Lower leg skin (tissue), 4 donors: ENCODE measurements around the gene MTMR12. TPM values are rescaled to one million over a fixed set of nuclear protein-coding genes. Genes with fewer than 3 reads are reported as not detected.

Experiments used
- DNase-seq, 2 donors: peaks; one replicate each; pipeline ENCODE4 v3.0.0-alpha.2; 2019; ENCODE audit warnings: low spot score in 2 of 2
- H3K4me3 ChIP-seq: fragments of 200-600 bp; sonication (generic); 2 replicates; pipeline ENCODE4 v1.5.1; 2017; ENCODE audit warnings: mild to moderate bottlenecking, low read depth; ENCODE audit not compliant: poor library complexity, severe bottlenecking
- CTCF ChIP-seq, 3 donors: fragments of 450-650 bp; IDR thresholded peaks; one replicate each; pipeline ENCODE4 v1.5.1; 2016; ENCODE audit warnings: antibody characterized with exemption in 3 of 3, mild to moderate bottlenecking in 3 of 3, moderate library complexity in 2 of 3
- POLR2A ChIP-seq, 2 donors: fragments of 450-650 bp; IDR thresholded peaks; one replicate each; pipeline ENCODE4 v1.6.1; 2016 to 2017; ENCODE audit warnings: antibody characterized with exemption in 2 of 2, mild to moderate bottlenecking in 1 of 2, moderate library complexity in 1 of 2
- WGBS, 2 donors: methylation state at CpG; one replicate each; pipeline ENCODE4 v1.1.5; 2018; 5-methylcytosine and 5-hydroxymethylcytosine counted together
- intact Hi-C: fragments of 100-400 bp; cut with DNase I; formaldehyde crosslinking; loops from one replicate; pipeline ENCODE4 v1.15.0; 2023; ENCODE audit warnings: low total_unique reads
- total RNA-seq, 4 donors: library from RNA; depleted of rRNA; stranded (reverse); fragments of >200 nt; gene quantifications; one replicate each; pipeline ENCODE4 v1.1.0, GENCODE V29; 2016

The MTMR12 gene
- total RNA-seq, 4 donors from 2014 or later: 23.1 to 36.2 (median 33.4) TPM

- 55 to 69% methylated on average over 11 of the region's 11 CpGs for WGBS, 2 donors
- intact Hi-C loops: loop anchor here (10.0 kb wide), 1 partner anchor 96 kb away; no protein-coding TSS in a partner anchor
- DNase-seq: peak in 1 of 2 donors; percentile 48
- TF ChIP-seq POLR2A (IDR thresholded peaks at IDR 0.05) (no peak), CTCF (IDR thresholded peaks at IDR 0.05) (no peak)
- no peak overlapping the region for H3K4me3 ChIP-seq
Measured at GRCh38 chr5:32330126-32330971, 17.6 kb upstream of the MTMR12 start.

DNA sequence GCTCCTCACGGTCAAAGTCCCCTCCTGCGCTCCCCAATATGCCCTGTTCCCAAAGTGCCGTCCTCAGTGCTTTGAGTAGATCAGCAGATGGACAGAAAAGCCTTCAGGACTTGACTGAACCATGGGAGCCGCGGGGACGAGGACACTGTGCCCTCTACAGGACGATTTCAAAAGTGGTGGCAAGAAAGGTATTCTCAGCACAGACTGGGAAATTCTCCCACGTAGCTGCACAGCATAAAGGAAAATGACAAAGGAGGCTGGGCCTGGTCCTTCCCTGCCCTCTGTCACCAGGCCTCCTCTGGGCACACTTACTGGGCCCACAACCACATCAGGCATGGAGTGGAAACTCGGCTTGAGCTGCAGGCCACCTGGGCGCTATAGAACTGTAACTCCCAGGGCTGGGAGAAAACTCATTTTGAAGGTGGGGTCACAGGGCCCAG, 16.7 kb upstream of the MTMR12 start:
- TF ChIP-seq POLR2A (IDR thresholded peaks at IDR 0.05): no peak
- TF ChIP-seq CTCF (IDR thresholded peaks at IDR 0.05): no peak
- peak in 1 of 2 donors; percentile 44 for DNase-seq

DNA sequence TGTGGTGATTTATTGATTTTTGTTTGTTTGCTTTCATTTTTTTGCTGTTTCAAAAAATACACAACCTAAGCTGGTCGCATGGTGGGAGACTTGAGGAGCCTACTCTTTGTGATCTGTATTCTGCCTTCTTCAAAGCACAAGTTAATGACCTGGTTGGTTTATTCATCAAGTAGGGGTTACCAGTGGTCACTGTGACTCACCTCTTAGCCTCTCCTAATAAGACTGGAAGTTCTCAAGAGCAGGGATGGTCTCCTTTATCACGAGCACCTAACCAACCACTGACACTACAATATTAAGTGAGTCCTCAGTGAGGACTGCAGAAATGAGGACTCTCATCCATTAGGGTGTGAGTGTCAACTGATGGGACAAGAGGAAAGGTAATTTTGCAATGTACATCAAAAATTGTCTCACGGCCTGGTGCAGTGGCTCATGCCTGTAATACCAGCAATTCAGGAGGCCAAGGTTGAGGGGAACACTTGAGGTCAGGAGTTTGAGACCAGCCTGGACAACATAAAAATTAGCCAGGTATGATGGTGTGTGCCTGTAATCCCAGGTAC, 13.6 kb upstream of the MTMR12 start:
- intact Hi-C loops: no loop called here
- no peak overlapping the region for H3K4me3 ChIP-seq
- TF ChIP-seq CTCF (IDR thresholded peaks at IDR 0.05): no peak
- no peak for TF ChIP-seq POLR2A (IDR thresholded peaks at IDR 0.05)
- 91 to 97% methylated on average over 3 of the region's 3 CpGs for whole genome bisulfite sequencing, 2 donors
- DNase-seq: no peak

More for the DNA sequence above, 16.7 kb upstream of the MTMR12 start:
- no peak overlapping the region for H3K4me3 ChIP-seq
- 40 to 43% methylated on average over 10 of the region's 10 CpGs for WGBS, 2 donors
- intact Hi-C loops: no loop called here

GRCh38 chr5:32325616-32326015, 12.9 kb upstream of the MTMR12 start:
- intact Hi-C loops: no loop called here
- H3K4me3 ChIP-seq: no peak overlapping the region
- WGBS, 2 donors: 88 to 96% methylated on average over 4 of the region's 4 CpGs
- no peak for DNase-seq
- TF ChIP-seq POLR2A (IDR thresholded peaks at IDR 0.05) (no peak), CTCF (IDR thresholded peaks at IDR 0.05) (no peak)

DNA sequence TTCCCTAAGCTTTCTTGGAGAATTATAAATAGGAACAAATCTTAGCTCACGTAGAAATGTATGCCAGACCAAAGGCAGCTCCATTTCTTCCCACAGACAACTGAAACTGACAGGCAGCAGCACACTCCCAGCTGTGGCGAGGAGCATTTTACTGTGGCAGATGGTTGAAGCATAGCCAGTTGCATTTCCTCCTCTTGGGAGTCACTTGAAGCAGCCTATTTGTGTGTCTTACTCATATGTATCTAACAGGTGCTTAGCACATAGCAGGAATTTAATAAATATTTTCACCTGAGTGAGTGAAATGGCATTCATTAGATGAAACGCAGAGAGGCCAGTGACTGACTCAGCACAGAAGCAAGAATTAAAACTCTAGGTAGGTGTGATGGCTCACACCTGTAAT, 12.3 kb upstream of the MTMR12 start:
- DNase-seq: no peak
- H3K4me3 ChIP-seq: no peak overlapping the region
- intact Hi-C loops: no loop called here
- TF ChIP-seq CTCF (IDR thresholded peaks at IDR 0.05): no peak
- no peak for TF ChIP-seq POLR2A (IDR thresholded peaks at IDR 0.05)
- WGBS, 2 donors: 62 to 63% methylated on average over 3 of the region's 3 CpGs
